HG03521 (cell line): Measurements from ENCODE around the gene ABCA6.

Source experiments
- ATAC-seq: cut with Tn5 transposase; IDR thresholded peaks from one replicate; pipeline ENCODE4 v1.9.1; 2021; ENCODE audit warnings: mild to moderate bottlenecking, moderate library complexity; ENCODE audit not compliant: unreplicated experiment

ABCA6 gene

DNA sequence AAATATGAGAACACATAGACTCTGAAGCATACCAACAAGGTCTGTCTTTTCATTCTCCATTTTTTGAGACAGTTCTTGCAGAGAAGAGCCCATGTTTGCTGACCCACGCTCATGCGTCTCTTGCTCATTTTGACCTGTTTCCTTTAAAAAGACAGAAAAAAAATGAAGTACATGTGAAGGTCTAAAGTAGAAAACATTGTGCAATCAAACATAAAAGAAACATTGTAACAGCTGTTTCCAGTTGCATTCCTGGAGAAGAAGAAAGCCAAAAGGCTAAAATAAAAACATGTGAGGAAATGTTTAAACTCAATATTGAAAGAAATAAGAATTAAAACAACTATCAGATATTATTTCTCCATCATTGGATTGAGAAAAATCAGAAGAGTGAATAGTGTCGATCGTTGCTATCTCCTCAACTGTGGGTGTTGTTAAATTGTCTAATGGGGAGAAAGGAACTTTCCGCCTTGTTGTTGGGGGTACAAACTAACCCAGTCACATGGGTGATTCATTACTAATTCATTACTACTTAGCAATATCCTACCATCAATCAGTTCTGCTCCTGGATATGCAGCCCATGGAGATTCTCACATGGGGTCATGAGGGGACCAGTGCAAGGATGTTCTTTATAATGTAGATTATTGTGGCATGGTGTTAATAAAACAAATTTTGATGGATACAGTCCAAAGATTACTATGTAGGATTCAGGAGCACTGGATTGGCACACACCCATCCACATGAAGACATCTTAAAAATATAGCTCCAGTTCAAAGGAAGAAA, 90.5 kb downstream of the ABCA6 start:
- ATAC-seq = no peak

DNA sequence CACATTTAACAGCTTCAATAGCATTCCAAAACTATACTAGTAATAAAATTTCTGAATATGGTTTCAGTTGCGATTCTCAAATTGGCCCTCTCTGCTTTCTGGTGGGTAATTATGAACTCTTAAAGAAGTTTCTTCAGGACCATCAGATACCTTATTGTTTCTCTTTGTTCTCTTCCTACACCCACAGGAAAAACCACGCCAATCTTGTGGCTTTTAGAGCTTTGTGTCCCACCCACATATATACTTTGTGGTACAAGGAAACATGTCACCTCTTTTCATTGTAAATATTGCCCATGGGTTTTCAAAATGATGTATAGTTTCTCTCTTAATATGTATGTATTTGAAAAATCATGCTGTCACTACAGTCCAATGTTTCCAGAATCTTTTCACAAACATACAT, 93.1 kb downstream of the ABCA6 start:
- no peak for ATAC-seq

DNA sequence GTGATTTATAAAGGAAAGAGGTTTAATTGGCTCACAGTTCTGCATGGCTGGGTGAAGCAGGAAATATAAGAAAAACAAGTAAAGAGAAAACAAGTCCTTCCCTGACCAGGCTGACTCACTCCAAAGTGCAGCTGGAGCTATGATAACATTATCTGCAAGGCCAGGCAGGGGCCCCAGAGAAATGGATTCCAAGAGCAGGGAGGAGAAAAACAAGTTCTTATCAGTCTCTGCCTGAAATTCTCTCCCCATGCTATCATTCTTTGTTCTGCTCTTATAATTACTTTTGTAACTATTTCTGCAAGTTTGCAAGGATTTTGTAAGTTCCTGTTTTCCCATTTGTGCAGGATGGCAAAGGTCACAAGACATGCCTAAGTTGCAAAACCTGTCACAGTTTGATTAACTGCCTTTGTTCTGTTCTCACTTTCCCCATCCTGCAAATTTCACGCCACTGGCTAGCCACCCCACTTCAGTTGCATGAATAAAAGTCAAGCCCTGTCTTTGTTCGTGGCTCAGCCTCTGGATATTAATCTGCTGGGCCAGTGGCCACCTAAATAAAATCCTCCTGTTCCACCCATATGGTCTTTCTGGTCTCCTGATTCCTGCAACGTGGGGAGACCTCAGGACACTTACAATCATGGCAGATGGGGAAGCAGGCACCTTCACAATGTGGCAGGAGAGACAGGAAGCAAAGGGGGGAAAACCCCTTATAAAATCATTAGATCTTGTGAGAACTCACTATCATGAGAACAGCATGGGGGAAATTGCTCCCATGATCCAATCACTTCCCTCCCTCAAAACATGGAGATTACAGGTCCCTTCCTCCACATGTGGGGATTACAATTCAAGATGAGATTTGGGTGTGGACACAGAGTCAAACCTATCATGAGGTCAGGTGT, 94.1 kb downstream of the ABCA6 start:
- ATAC-seq = no peak

DNA sequence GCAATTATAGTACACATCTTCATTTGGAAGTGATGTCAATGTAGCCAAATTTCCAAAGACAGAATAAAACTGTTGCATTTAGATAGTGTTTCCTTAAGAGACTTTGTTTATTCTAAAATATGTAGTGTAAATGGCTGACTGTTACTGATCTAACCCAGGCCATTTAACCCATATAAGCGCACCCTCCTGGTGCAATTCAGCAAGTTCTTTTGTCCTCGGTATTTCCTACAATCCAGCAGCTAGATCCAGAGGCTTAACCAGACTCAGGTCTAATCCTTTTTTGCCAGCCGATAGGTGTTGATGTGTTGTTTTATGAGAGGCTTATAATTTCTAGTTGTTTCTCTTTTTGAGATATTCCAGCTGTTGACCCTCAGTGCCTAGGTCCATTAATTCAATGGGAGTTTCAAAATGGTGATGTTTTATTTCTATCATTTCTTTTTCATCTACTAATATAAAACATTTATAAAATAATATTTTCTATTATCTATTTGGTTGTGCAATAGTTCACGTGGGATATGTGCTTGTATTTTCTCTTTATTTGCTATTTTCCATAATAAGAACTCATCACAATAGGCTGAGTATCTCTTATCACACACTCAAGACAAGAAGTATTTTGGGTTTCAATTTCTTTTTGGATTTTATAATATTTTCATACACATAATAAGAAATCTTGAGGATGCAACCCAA, 95.4 kb downstream of the ABCA6 start:
- no peak for ATAC-seq

DNA sequence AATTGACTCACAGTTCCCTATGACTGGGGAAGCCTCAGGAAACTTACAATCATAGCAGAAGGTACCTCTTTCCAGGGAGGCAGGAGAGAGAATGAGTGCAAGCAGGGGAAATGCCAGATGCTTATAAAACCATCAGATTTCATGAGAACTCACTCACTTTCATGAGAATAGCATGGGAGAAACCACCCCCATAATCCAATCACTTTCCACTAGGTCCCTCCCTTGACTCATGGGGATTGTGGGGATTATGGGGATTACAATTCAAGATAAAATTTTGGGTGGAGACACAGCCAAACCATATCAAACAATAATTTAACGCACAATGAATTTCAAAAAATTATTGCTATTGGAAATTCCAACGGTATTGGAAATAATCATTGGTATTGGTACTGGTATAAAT, 96.0 kb downstream of the ABCA6 start:
- no peak for ATAC-seq

DNA sequence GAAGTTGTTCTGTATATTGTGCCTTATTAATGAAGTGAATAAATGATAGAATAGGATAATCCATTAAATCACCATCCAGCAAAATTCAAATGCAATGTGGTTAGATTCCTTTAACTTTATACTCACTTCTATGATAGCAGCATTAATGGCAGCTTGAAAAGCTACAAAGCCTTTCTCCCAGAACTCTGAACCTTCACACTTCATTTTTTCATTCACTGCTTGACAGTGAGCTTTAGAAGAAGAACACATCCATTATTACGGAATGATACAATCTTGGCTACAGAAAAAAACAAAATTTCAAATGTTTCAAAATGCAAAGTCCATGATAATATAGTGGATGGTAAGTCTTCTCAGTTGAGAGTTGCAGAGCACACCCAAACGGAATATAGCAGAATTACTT, 97.3 kb downstream of the ABCA6 start:
- ATAC-seq = no peak

DNA sequence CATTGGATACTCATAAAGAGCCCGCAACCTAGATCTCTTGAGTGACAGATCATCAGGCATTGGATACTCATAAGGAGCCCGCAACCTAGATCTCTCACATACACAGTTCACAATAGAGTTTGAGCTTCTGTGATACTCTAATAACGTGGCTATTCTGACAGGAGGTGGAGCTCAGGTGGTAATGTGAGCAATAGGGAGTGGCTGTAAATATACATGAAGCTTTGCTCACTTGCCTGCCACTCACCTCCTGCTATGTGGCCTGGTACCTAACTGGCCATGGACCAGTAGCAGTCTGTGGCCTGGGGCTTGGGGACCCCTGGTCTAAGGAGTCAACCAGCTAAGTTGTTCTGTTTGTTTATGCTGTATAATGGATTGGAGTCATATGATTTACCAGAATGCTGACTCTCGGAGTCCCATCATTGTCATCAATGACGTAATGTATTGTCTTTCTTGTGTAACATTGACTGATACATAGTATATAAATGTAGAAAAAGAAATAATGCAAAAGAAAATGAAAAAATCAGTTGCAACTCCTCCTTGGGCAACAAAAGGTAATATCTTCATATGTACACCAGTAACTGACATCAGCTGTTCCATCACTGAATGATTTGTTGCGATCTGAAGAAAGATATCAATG, 98.5 kb downstream of the ABCA6 start:
- no peak for ATAC-seq

DNA sequence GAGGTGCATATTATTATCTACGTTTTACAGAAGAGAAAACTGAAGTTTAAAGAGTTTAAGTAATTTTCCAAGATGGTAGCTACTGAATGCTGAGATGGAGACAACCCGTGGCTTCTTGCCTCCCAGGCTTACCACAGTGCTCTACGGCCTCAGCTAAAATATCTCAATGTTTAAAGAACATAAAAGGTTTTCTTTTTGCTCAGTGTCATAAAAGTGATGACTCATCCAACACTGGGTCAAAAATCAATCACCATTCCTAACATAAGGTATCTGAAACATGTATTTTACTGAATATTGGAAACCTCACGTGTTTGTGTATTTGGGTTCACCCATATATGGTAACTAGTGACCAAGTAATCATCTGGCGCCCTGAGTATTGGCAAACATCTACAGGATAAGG, 99.4 kb downstream of the ABCA6 start:
- ATAC-seq = no peak

DNA sequence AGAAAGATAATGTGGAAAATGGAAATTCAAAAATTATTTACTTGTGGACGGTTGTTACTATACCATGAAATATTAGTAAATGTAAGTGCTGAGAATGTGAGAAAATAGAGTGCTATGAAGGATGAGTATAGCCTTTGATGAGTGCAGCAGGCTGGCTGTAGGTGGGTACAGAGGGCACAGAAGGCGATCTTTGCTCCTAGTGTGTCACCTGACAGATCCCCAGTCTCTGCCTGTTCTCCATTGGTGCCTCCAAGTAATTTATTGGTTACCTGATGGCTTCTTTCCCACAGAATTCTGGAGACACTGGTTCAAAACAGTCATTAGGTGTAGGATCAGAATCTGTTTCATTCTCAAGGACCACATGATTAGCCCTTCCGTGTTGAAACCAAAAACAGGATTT, 109.9 kb downstream of the ABCA6 start:
- ATAC-seq = no peak

DNA sequence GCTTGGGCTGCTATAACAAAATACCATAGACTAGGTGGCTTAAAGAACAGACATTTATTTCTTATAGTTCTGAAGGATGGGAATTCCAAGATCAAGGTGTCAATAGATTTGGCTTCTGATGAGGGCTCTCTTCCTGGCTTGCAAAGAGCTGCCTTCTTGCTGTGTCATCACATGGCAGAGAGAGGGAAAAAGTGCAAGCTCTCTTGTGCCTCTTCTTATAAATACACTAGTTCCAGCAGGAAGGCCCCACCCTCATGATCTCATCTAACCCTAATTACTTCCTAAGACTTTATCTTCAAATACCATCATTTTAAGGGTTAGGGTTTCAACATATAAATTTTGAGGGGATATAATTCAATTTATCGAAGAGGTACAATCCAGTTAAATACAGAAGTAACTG, 111.5 kb downstream of the ABCA6 start:
- no peak for ATAC-seq
